Measurements from ENCODE around the gene GARNL3. TPM values are rescaled to one million over a fixed set of nuclear protein-coding genes. Genes with fewer than 3 reads are reported as not detected.

GARNL3 gene
- total and polyA plus RNA-seq, 2 experiments from 2014 or later = 8.7 to 21.9 TPM

GRCh38 chr9:127241354-127241753, 23.2 kb upstream of the GARNL3 start:
- 0 out of 2 replicates have a peak, but pooled peaks cover 4% of the 10 kb centered on the region for H3F3A ChIP-seq (replicated peaks; ENCODE audit: low read depth)
- TF ChIP-seq EZH2 (IDR thresholded peaks at IDR 0.05; ENCODE audit: low read depth, unreplicated experiment) (no peak), JUNB (IDR thresholded peaks at IDR 0.05; ENCODE audit: unreplicated experiment) (no peak), POLR2AphosphoS5 (IDR thresholded peaks at IDR 0.05; ENCODE audit: low read depth) (no peak), EZH2phosphoT487 (IDR thresholded peaks at IDR 0.05; ENCODE audit: unreplicated experiment) (no peak), CREB1 (CRISPR knock-in tag; IDR thresholded peaks at IDR 0.05; ENCODE audit: low read depth) (no peak)
- Mint-ChIP-seq H3K27ac (peak overlapping the region; percentile 72), H3K9me3 (no peaks in the 10 kb centered on the region), H3K36me3 (ENCODE audit: low read depth) (peaks cover 4% of the 10 kb centered on the region; the same call in 2 of the 3 replicates), H3K4me1 (peaks cover 42% of the 10 kb centered on the region), H3K4me3 (peak overlapping the region; percentile 1; the same call in 1 of the 3 replicates), H3K27me3 (ENCODE audit: insufficient read depth, low read depth, poor library complexity) (peaks cover 2% of the 10 kb centered on the region)
- H3K79me2 ChIP-seq (replicated peaks; ENCODE audit: insufficient read depth) = no peaks in the 10 kb centered on the region
- H3K9me2 ChIP-seq (ENCODE audit: insufficient read depth) = peaks cover 7% of the 10 kb centered on the region; the same call in 1 of the 2 replicates
- H2AFZ ChIP-seq = no peak overlapping the region
- no peaks in the 10 kb centered on the region for H3K27me3 ChIP-seq (ENCODE audit: insufficient read depth)
- peak overlapping the region; percentile 75; the same call in 1 of the 2 replicates for H3K27ac ChIP-seq (ENCODE audit: low read depth)
- no peaks in the 10 kb centered on the region for H4K20me1 ChIP-seq (replicated peaks; ENCODE audit: insufficient read depth)
- peak; percentile 41 for DNase-seq (ENCODE audit: low spot score)
- H3K36me3 ChIP-seq (ENCODE audit: insufficient read depth) = no peaks in the 10 kb centered on the region
- H3K4me2 ChIP-seq = peak overlapping the region; percentile 68
- peaks cover 46% of the 10 kb centered on the region for H3K4me1 ChIP-seq (ENCODE audit: insufficient read depth)
- peak; percentile 6 for ATAC-seq
- peak overlapping the region; percentile 24; the same call in 1 of the 2 replicates for H3K4me3 ChIP-seq

- H3K9me3 Mint-ChIP-seq = no peaks in the 10 kb centered on the region
- H3K4me1 Mint-ChIP-seq = peaks cover 46% of the 10 kb centered on the region
- Histone ChIP-seq H4K20me1 (replicated peaks; ENCODE audit: insufficient read depth) (no peaks in the 10 kb centered on the region), H3K4me1 (ENCODE audit: insufficient read depth) (peaks cover 46% of the 10 kb centered on the region), H3F3A (replicated peaks; ENCODE audit: low read depth) (0 out of 2 replicates have a peak, but pooled peaks cover 4% of the 10 kb centered on the region), H3K4me3 (peak overlapping the region; percentile 69), H3K9me2 (ENCODE audit: insufficient read depth) (peaks cover 7% of the 10 kb centered on the region; the same call in 1 of the 2 replicates), H3K36me3 (ENCODE audit: insufficient read depth) (no peaks in the 10 kb centered on the region), H3K79me2 (replicated peaks; ENCODE audit: insufficient read depth) (peaks cover 4% of the 10 kb centered on the region; the same call in 1 of the 2 replicates), H3K27me3 (ENCODE audit: insufficient read depth) (no peaks in the 10 kb centered on the region), H3K27ac (ENCODE audit: low read depth) (peak overlapping the region; percentile 57; the same call in 1 of the 2 replicates), H2AFZ (peak overlapping the region; percentile 84), H3K4me2 (peak overlapping the region; percentile 79)
- H3K4me3 Mint-ChIP-seq = peak overlapping the region; percentile 91
- H3K27ac Mint-ChIP-seq = peak overlapping the region; percentile 95
- peak; percentile 85 for TF ChIP-seq POLR2AphosphoS5 (IDR thresholded peaks at IDR 0.05; ENCODE audit: low read depth)
- TF ChIP-seq CREB1 (CRISPR knock-in tag; IDR thresholded peaks at IDR 0.05; ENCODE audit: low read depth) = peak; percentile 93
- TF ChIP-seq ZNF114 (CRISPR knock-in tag; IDR thresholded peaks at IDR 0.05) = no peak
- peaks cover under 1% of the 10 kb centered on the region; the same call in 1 of the 3 replicates for H3K36me3 Mint-ChIP-seq (ENCODE audit: low read depth)
- ATAC-seq (peak; percentile 98), DNase-seq (ENCODE audit: low spot score) (peak; percentile 99)
- no peaks in the 10 kb centered on the region for H3K27me3 Mint-ChIP-seq (ENCODE audit: insufficient read depth, low read depth, poor library complexity)
Observed at GRCh38 chr9:127244609-127245601, 19.7 kb upstream of the GARNL3 start.

- no peak overlapping the region for H3K27ac Mint-ChIP-seq
- peaks cover 7% of the 10 kb centered on the region; the same call in 2 of the 3 replicates for H3K36me3 Mint-ChIP-seq (ENCODE audit: low read depth)
- peak overlapping the region; percentile 91 for H3K4me3 Mint-ChIP-seq
- Histone ChIP-seq H3K4me2 (peak overlapping the region; percentile 79), H3K36me3 (ENCODE audit: insufficient read depth) (no peaks in the 10 kb centered on the region), H3K79me2 (replicated peaks; ENCODE audit: insufficient read depth) (peaks cover 4% of the 10 kb centered on the region; the same call in 1 of the 2 replicates), H3K27ac (ENCODE audit: low read depth) (no peak overlapping the region), H3K27me3 (ENCODE audit: insufficient read depth) (no peaks in the 10 kb centered on the region), H3K4me3 (peak overlapping the region; percentile 69), H2AFZ (peak overlapping the region; percentile 78), H3K9me2 (ENCODE audit: insufficient read depth) (peaks cover 7% of the 10 kb centered on the region; the same call in 1 of the 2 replicates), H3F3A (replicated peaks; ENCODE audit: low read depth) (peaks cover 4% of the 10 kb centered on the region; the same call in 1 of the 2 replicates), H3K4me1 (ENCODE audit: insufficient read depth) (peaks cover 45% of the 10 kb centered on the region), H4K20me1 (replicated peaks; ENCODE audit: insufficient read depth) (no peaks in the 10 kb centered on the region)
- H3K9me3 Mint-ChIP-seq = no peaks in the 10 kb centered on the region
- no peaks in the 10 kb centered on the region for H3K27me3 Mint-ChIP-seq (ENCODE audit: insufficient read depth, low read depth, poor library complexity)
- no peak for ATAC-seq
- DNase-seq (ENCODE audit: low spot score) = no peak
- peaks cover 53% of the 10 kb centered on the region for H3K4me1 Mint-ChIP-seq
- TF ChIP-seq STAT1 (IDR thresholded peaks at IDR 0.05; ENCODE audit: unreplicated experiment) (no peak), ZNF114 (CRISPR knock-in tag; IDR thresholded peaks at IDR 0.05) (no peak), ZNF331 (CRISPR knock-in tag; IDR thresholded peaks at IDR 0.05; ENCODE audit: low read depth) (no peak), CREB1 (CRISPR knock-in tag; IDR thresholded peaks at IDR 0.05; ENCODE audit: low read depth) (no peak), ETS1 (IDR thresholded peaks at IDR 0.05) (no peak), POLR2AphosphoS5 (IDR thresholded peaks at IDR 0.05; ENCODE audit: low read depth) (no peak), JUNB (IDR thresholded peaks at IDR 0.05; ENCODE audit: unreplicated experiment) (no peak), NANOG (IDR thresholded peaks at IDR 0.05; ENCODE audit: borderline replicate concordance) (no peak), EZH2 (IDR thresholded peaks at IDR 0.05; ENCODE audit: low read depth, unreplicated experiment) (no peak)
Observed at GRCh38 chr9:127245637-127246164, 18.9 kb upstream of the GARNL3 start.
